CD4-positive, alpha-beta T cell treated with Interleukin-21 for 1 hour (primary cell): Measurements from ENCODE around the gene FOXL2.

Source experiments
- DNase-seq: peaks from one replicate; pipeline ENCODE4 v3.0.0-alpha.2; 2020

FOXL2 gene

DNA sequence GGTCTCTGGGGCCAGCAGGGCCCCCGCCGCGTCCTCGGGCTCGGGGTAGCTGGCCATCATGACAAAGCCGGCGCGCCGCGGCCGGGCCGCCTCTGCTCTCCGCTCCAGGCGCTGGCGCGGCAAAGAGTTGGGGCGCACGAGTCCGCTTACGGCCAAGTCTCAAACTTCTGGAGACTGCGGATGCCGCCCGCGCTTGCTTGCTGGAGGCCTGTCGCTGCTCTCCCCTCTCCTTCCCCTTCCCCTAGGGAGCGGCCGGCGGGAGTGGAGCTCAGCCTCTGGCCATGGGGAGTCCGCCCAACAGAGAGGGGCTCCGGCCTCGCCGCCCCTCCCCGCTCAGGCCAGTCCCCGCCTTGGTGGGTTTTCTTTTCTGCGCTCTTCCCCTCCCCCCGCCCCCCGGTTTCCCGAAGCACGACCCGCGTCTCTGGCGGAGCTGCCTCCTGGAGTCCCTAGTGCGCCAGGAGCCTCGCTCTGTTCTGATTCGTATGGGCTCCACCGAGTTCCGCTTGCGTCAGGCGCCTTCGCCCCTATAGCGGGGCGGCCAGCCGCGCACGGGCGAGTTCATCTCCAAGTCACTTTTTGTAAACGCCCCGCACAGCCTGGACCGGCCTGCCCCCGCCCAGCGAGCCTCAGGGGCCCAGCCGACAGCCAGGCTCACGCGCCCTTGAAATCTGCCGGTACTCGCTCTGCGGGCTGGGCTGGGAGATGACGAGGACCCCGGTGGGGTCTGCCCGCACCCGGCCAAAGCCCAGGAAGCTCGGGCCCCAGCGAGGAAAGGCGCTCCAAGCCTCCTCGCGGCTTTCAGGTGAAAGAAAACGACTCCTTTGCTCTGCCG, at the start of gene FOXL2, which contains the start of gene FOXL2NB:
FOXL2 (minus strand) TSS at position 475 of the 832 bp plus-strand sequence; CDS start at position 60, 415 bp downstream.
FOXL2NB (plus strand) TSS at position 555 of the 832 bp plus-strand sequence; CDS start at position 703, 148 bp downstream.
- DNase-seq: no peak

DNA sequence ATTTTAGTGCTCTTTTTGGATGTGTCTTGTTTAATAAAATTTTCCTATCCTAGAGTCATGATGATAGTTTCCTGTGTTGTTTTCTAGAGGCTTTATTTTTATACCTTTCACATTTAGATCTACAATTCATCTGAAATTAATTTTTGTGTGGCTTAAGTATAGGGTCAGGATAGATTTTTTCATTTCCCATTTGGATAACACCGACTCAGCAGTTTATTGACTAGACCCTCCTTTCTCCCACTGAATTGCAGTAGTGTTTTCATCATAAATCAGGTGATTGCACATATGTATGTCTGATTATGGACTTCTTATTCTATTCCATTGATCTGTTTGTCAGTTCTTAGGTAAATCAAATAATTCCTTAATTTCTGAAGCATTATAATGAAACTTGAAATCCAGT, 48.8 kb upstream of the FOXL2 start:
- DNase-seq: no peak

GRCh38 chr3:138987181-138987580, 40.2 kb upstream of the FOXL2 start:
- DNase-seq: no peak

DNA sequence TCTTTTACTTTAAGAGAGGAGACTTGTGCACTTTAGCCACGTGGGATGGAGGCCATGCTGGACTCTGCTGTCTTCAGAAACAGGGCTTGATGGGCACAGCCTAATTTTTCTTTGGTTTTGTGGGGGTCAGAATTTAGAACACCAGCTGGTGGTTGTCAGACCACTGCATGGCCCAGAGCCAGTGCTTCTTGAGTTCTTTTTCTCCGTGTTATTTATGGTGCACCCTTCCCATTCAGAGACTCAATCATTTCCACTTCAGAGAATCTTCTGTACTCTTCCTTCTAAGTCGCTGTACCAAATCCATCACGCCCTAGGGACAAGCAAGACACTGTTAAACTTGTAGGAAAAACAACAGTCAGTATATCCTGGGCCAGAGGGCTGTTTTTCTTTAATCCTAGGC, 39.0 kb upstream of the FOXL2 start:
- no peak for DNase-seq

GRCh38 chr3:138984816-138985215, 37.9 kb upstream of the FOXL2 start:
- no peak for DNase-seq

- no peak for DNase-seq
These were observed 29.1 kb upstream of the FOXL2 start for GRCh38 chr3:138976047-138976446.

- DNase-seq: no peak
These were observed 28.4 kb upstream of the FOXL2 start for GRCh38 chr3:138975351-138975750.

DNA sequence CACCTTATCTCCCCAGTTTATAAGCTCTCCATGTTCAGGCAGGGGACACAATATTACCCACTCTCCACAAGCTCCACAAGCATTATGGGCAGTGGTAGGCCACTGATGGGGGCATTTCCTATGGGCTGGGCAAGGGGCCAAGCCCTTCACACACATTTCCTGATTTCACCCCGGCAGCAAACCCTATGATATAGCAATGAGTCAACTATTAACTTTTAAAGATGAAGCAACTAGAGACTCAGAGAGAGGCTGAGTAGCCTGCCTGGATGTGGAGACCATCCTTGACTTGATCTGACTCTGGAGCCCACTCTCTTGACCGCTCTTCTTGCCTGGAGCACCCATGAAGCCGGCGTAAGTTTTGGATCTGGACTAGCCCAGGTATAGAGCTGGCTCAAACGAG, 27.5 kb upstream of the FOXL2 start:
- DNase-seq: no peak

- DNase-seq: no peak
These were observed 26.0 kb upstream of the FOXL2 start for GRCh38 chr3:138972941-138973340.

GRCh38 chr3:138971766-138972320, 24.9 kb upstream of the FOXL2 start:
- DNase-seq: no peak

- no peak for DNase-seq
These were observed 18.0 kb upstream of the FOXL2 start for GRCh38 chr3:138964923-138965322.

- no peak for DNase-seq
These were observed 17.3 kb upstream of the FOXL2 start for GRCh38 chr3:138964264-138964663.

GRCh38 chr3:138962854-138963560, 16.1 kb upstream of the FOXL2 start:
- no peak for DNase-seq

DNA sequence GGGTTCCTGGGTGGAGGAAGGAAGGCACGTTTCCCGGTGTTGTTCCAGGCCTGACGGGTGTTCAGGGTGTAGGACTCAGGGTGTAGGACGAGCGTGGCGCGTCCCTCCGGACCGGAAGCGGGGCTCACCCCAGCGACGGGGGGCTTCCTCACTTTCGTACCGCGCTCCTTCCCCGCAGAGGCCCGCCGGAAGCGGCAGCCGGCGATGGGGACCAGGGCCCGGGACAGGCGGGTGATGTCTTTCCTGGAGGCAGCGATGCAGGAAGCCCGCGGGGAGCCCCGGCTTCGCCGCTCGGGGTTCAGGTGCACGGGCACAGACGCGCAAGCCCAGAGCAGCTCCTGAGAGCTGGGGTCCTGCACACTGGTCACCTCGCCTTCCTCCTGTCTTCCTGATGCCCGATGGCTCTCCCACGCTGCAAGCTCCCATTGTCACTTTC, 13.5 kb upstream of the FOXL2 start:
- DNase-seq: no peak

GRCh38 chr3:138950701-138951100, 3.8 kb upstream of the FOXL2 start:
- no peak for DNase-seq

GRCh38 chr3:138950006-138950644, 3.2 kb upstream of the FOXL2 start:
- DNase-seq: no peak

GRCh38 chr3:138949445-138950005, 2.6 kb upstream of the FOXL2 start:
- no peak for DNase-seq

GRCh38 chr3:138949002-138949418, 2.1 kb upstream of the FOXL2 start:
- DNase-seq: no peak

GRCh38 chr3:138948371-138949001, 1.5 kb upstream of the FOXL2 start:
- no peak for DNase-seq

- DNase-seq: no peak
These were observed 671 bp upstream of the FOXL2 start for GRCh38 chr3:138947495-138948121.

GRCh38 chr3:138945709-138946662, 951 bp downstream of the FOXL2 start:
- no peak for DNase-seq
